Measurements from ENCODE around the gene RTEL1.

DNA sequence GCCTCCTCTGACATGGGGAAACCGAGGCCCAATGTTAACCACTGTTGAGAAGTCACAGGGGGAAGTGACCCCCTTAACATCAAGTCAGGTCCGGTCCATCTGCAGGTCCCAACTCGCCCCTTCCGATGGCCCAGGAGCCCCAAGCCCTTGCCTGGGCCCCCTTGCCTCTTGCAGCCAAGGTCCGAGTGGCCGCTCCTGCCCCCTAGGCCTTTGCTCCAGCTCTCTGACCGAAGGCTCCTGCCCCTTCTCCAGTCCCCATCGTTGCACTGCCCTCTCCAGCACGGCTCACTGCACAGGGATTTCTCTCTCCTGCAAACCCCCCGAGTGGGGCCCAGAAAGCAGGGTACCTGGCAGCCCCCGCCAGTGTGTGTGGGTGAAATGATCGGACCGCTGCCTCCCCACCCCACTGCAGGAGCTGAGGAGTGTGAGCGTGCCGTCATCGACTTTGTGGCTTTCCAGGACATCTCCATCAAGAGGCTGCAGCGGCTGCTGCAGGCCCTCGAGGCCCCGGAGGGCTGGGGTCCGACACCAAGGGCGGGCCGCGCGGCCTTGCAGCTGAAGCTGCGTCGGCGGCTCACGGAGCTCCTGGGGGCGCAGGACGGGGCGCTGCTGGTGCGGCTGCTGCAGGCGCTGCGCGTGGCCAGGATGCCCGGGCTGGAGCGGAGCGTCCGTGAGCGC, 39.9 kb downstream of the RTEL1 start:
- TF ChIP-seq POLR2AphosphoS5 (IDR thresholded peaks at IDR 0.05; ENCODE audit: borderline replicate concordance, low read depth, low read length) (no peak), EZH2 (IDR thresholded peaks at IDR 0.05) (no peak), FOXP2 (optimal IDR thresholded peaks at IDR 0.05; ENCODE audit: control extremely low read depth, extremely low read length, insufficient read depth) (no peak)
